Sigmoid colon (tissue), 7 donors: ENCODE results near the gene ADM. TPM values are rescaled to one million over a fixed set of nuclear protein-coding genes. Genes with fewer than 3 reads are reported as not detected.

Experiments
- DNase-seq: peaks from one replicate; pipeline ENCODE4 v3.0.0-alpha.2; 2019
- H3K27ac ChIP-seq, 4 donors: fragments of 200-600 bp; sonication (generic); one replicate each; pipeline ENCODE4 v1.5.1; 2016 to 2019; ENCODE audit warnings: mild to moderate bottlenecking in 1 of 4
- H3K27me3 ChIP-seq, 3 donors: fragments of 200-600 bp; sonication (generic); one replicate each; pipeline ENCODE4 v1.5.1; 2019; ENCODE audit warnings: mild to moderate bottlenecking in 1 of 3
- H3K36me3 ChIP-seq, 4 donors: fragments of 200-600 bp; sonication (generic); one replicate each; pipeline ENCODE4 v1.5.1; 2016 to 2019
- H3K4me1 ChIP-seq, 4 donors: fragments of 200-600 bp; sonication (generic); one replicate each; pipeline ENCODE4 v1.5.1; 2017 to 2019
- H3K4me3 ChIP-seq, 4 donors: fragments of 200-600 bp; sonication (generic); one replicate each; pipeline ENCODE4 v1.5.1; 2017 to 2019; ENCODE audit warnings: mild to moderate bottlenecking in 2 of 4, moderate library complexity in 1 of 4
- H3K9me3 ChIP-seq, 4 donors: fragments of 200-600 bp in 3 of 4; sonication (generic) in 3 of 4; one replicate each; pipeline versions ENCODE4 v1.5.1 to v1.6.1; 2013 to 2019
- EP300 ChIP-seq, 4 donors: sonication (generic); formaldehyde crosslinking; IDR thresholded peaks; one replicate each; pipeline ENCODE4 v1.6.1; 2017; ENCODE audit warnings: antibody characterized with exemption in 4 of 4
- POLR2A ChIP-seq, 2 donors: fragments of 450-650 bp; IDR thresholded peaks; one replicate each; pipeline ENCODE4 v1.6.1; 2016; ENCODE audit warnings: antibody characterized with exemption in 2 of 2, mild to moderate bottlenecking in 2 of 2, moderate library complexity in 2 of 2
- POLR2AphosphoS5 ChIP-seq, 4 donors: sonication (generic); formaldehyde crosslinking; IDR thresholded peaks; one replicate each; pipeline ENCODE4 v1.6.1; 2017; ENCODE audit warnings: antibody characterized with exemption in 4 of 4
- WGBS, 2 donors: extraction: QIAGEN DNeasy Blood & Tissue Kit; methylation state at CpG; one replicate each; pipeline ENCODE4 v1.1.7; 2013; 5-methylcytosine and 5-hydroxymethylcytosine counted together
- intact Hi-C: fragments of 100-400 bp; cut with DNase I; formaldehyde crosslinking; loops from one replicate; pipeline ENCODE4 v1.15.1; 2023
- polyA plus RNA-seq, 3 donors: library from polyadenylated mRNA; stranded (reverse); fragments of 200-250 nt; gene quantifications; one replicate each; pipeline ENCODE4 v1.2.3, GENCODE V29; 2013
- total RNA-seq, 4 donors: library from RNA; depleted of rRNA; stranded (reverse); fragments of >200 nt; gene quantifications; one replicate each; pipeline ENCODE4 v1.1.0, GENCODE V29; 2016
- TF ChIP-seq, protein P1 (sequence below), 4 experiments: fragments of 450-650 bp in 3 of 4; fragments of 200-600 bp in 1 of 4; IDR thresholded peaks; one replicate each; pipeline ENCODE4 v1.5.1; 2016 to 2019; ENCODE audit warnings: antibody characterized with exemption in 4 of 4, mild to moderate bottlenecking in 3 of 4, moderate library complexity in 2 of 4
- donor health status: healthy with polysubstance abuse.
- donor health status: Bipolar disorder and iron deficiency.
- donor health status: healthy.

ADM gene
- total and polyA plus RNA-seq, 7 donors, result 24.0 to 92.5 (median 61.7) TPM

DNA sequence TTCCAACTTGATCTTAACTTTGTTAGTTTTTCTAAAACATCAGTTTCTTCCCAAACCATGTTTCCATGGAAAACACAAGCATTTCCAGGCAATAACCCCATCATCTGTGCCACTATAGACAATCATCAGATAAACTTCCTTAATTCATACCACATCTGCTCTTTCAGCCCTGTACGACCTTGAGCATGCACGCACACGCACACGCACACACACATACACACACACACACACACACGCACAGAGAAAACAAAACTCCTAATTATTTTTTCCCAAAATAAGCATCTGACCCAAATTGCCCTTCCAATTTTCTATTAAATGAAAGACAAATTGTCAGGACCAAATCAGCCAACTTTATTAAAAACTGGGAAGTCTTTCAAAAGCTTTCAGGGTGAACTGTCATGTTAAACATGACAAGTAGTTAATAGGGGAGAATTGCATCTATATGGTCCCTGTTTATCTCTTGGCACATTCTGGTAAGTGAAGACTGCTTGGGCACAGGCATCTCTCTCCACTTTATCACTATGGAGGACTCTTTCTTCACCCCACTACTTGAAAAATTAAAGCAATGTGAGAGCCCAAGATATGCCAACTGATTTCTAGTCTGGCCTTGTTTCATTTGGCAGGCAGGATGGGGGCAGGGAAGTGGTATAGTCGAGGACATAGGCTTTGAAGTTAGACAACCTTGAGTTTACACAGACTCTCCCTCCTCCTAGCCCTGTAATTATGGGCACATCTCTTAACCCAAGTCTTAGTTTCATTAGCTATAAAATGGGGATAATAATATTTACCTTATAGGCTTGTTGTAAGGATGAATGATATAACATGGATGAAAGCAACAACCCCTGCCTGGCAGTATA lies 15.1 kb downstream of the ADM start:
- DNase-seq, result no peak
- peaks cover 0 to 71% (median 58%) of the 10 kb centered on the region in 4 donors for H3K4me1 ChIP-seq
- H3K27ac ChIP-seq, result peak overlapping the region; percentile 75 to 81 (median 80)
- no peaks in the 10 kb centered on the region for H3K36me3 ChIP-seq
- WGBS, 2 donors, result 68% methylated on average over 6 of the region's 6 CpGs
- intact Hi-C loops, result loop anchor here (5.0 to 10.0 kb wide), 3 partner anchors 355 to 563 kb away; no protein-coding TSS in a partner anchor
- TF ChIP-seq POLR2AphosphoS5 (IDR thresholded peaks at IDR 0.05), result peak in 3 of 4 donors; percentile 29 to 78 (median 47)
- TF ChIP-seq POLR2A (IDR thresholded peaks at IDR 0.05), result no peak
- peak in 1 of 4 donors; percentile 54 for TF ChIP-seq EP300 (IDR thresholded peaks at IDR 0.05)
- TF ChIP-seq, protein P1, sequence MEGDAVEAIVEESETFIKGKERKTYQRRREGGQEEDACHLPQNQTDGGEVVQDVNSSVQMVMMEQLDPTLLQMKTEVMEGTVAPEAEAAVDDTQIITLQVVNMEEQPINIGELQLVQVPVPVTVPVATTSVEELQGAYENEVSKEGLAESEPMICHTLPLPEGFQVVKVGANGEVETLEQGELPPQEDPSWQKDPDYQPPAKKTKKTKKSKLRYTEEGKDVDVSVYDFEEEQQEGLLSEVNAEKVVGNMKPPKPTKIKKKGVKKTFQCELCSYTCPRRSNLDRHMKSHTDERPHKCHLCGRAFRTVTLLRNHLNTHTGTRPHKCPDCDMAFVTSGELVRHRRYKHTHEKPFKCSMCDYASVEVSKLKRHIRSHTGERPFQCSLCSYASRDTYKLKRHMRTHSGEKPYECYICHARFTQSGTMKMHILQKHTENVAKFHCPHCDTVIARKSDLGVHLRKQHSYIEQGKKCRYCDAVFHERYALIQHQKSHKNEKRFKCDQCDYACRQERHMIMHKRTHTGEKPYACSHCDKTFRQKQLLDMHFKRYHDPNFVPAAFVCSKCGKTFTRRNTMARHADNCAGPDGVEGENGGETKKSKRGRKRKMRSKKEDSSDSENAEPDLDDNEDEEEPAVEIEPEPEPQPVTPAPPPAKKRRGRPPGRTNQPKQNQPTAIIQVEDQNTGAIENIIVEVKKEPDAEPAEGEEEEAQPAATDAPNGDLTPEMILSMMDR (IDR thresholded peaks at IDR 0.05), result no peak
- no peaks in the 10 kb centered on the region for H3K27me3 ChIP-seq
- no peak overlapping the region for H3K4me3 ChIP-seq
- H3K9me3 ChIP-seq, result no peaks in the 10 kb centered on the region

DNA sequence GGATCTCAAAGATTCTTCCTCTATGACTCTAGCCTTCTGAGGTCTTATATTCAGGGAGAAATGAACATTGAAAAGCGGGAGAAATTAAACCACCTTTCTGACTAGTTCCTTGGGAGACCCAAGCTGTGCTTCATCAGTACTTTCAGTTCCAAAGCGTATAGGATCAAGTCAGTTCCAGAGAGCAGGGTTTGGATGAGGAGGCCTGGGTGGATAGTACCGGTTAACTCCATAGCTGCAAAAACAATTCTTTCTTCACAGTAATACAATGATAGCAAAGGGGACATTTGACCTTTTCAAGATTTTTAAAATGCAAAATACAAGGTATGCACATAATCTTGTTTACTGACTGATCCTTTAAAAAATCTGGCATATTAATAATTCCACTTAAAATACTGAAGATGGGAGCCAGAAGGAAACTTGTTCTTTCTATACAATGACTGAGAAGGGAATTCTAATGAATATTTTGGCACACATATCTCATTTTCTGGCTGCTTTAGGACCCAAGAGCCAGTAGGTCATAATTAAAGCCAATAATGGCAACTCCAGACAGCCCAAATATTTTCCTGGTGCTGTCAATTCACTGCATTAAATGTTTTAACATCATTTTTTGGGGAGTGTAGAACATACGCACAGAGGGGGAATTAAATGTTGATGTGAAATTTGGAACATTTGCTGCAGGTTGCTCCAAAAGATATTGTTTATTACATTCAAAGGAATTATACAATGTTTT lies 16.0 kb downstream of the ADM start:
- Histone ChIP-seq H3K4me1 (peaks cover 0 to 81% (median 68%) of the 10 kb centered on the region in 4 donors), H3K27ac (peak overlapping the region; percentile 75 to 81 (median 80)), H3K4me3 (no peak overlapping the region), H3K27me3 (no peaks in the 10 kb centered on the region), H3K36me3 (no peaks in the 10 kb centered on the region), H3K9me3 (no peaks in the 10 kb centered on the region)
- DNase-seq, result no peak
- 90 to 94% methylated on average over 4 of the region's 4 CpGs for WGBS, 2 donors
- intact Hi-C loops, result loop anchor here (5.0 to 10.0 kb wide), 3 partner anchors 354 to 564 kb away; no protein-coding TSS in a partner anchor
- TF ChIP-seq, protein P1 (IDR thresholded peaks at IDR 0.05), result no peak
- no peak for TF ChIP-seq EP300 (IDR thresholded peaks at IDR 0.05)
- no peak for TF ChIP-seq POLR2A (IDR thresholded peaks at IDR 0.05)
- TF ChIP-seq POLR2AphosphoS5 (IDR thresholded peaks at IDR 0.05), result no peak

DNA sequence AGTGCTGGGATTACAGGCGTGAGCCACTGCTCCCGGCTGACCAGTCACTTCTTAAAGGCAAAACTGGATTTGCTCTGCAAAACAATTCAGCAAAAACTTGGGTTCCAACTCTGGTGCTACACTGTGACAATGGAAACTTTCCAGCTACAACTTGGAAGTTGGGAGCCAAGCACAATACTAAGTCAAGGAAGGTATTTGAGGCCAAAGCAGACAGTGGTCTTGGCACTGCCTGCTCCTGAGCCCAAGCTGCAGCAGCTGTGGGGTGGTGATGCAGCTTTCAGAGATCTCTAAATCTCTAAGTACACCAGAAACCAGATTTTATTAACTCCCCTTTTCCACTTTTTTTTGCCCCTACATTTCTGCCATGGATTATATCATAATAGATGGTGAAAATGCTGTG lies 17.5 kb downstream of the ADM start:
- intact Hi-C loops, result loop anchor here (5.0 to 10.0 kb wide), 3 partner anchors 352 to 565 kb away; no protein-coding TSS in a partner anchor
- no peak for DNase-seq
- H3K9me3 ChIP-seq, result no peaks in the 10 kb centered on the region
- H3K4me3 ChIP-seq, result no peak overlapping the region
- peak overlapping the region; percentile 75 to 81 (median 80) for H3K27ac ChIP-seq
- TF ChIP-seq EP300 (IDR thresholded peaks at IDR 0.05) (no peak), POLR2A (IDR thresholded peaks at IDR 0.05) (no peak), POLR2AphosphoS5 (IDR thresholded peaks at IDR 0.05) (no peak)
- TF ChIP-seq, protein P1 (IDR thresholded peaks at IDR 0.05), result no peak
- H3K36me3 ChIP-seq, result no peaks in the 10 kb centered on the region
- WGBS, 2 donors, result 95% methylated on average over 2 of the region's 2 CpGs
- H3K4me1 ChIP-seq, result peaks cover 0 to 87% (median 75%) of the 10 kb centered on the region in 4 donors
- H3K27me3 ChIP-seq, result no peaks in the 10 kb centered on the region

DNA sequence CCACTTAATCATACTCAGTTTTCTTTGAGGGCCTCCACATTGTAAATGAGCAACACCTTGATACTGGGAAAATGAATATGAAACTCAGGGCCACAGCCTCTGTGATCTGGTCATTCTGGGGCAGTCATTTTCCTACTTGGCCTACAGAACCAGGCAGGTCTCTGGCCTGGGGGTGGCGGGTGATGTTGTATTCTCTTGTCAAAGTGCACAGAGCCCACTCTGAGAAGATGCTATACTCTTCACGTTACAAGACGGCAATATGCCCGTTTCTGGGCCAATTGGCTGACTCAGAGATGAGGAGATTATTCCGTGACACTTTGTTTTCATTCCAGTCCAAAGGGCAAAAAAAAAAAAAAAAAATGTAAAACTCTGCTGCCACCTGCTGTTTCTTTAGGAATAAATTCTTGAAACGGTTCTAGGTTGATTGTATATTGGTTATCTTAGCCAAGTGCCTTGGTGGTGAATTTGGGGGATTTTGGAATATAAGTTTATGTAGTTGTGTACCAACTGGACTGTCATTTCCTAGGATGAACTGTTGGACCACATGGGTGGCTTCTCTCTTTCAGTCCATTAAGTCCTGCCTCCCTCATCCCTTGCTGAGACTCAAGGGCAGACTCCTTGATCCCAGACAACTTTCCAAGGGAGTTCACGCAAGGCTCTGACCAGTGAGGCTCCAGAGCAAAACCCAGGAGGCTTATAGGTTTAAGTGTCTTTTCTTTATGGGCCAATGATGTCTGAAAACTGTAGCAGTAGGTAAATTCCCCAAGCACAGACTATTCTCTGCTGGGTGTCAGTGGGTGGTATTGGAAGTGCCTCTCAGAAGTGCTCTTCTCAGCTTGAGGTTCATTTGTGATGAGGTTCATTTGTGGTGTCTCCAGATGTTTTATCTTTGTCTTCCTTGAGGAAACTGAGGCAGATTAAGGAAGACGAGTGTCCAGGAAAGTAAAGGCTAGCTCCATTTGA lies 18.2 kb downstream of the ADM start:
- no peak overlapping the region for H3K4me3 ChIP-seq
- H3K9me3 ChIP-seq, result no peaks in the 10 kb centered on the region
- H3K27ac ChIP-seq, result peak overlapping the region; percentile 75 to 81 (median 80)
- 20 to 30% methylated on average over 8 of the region's 8 CpGs for WGBS, 2 donors
- TF ChIP-seq POLR2A (IDR thresholded peaks at IDR 0.05), result no peak
- peak; percentile 10 to 65 (median 58) for TF ChIP-seq POLR2AphosphoS5 (IDR thresholded peaks at IDR 0.05)
- TF ChIP-seq, protein P1 (IDR thresholded peaks at IDR 0.05), result peak; percentile 45 to 79 (median 54)
- peak in 1 of 4 donors; percentile 5 for TF ChIP-seq EP300 (IDR thresholded peaks at IDR 0.05)
- DNase-seq, result peak; percentile 85
- H3K36me3 ChIP-seq, result no peaks in the 10 kb centered on the region
- intact Hi-C loops, result loop anchor here (5.0 to 10.0 kb wide), 3 partner anchors 352 to 566 kb away; no protein-coding TSS in a partner anchor
- H3K4me1 ChIP-seq, result peaks cover 0 to 88% (median 77%) of the 10 kb centered on the region in 4 donors
- no peaks in the 10 kb centered on the region for H3K27me3 ChIP-seq
